Measurements from ENCODE around the gene CSTF2T.

DNA sequence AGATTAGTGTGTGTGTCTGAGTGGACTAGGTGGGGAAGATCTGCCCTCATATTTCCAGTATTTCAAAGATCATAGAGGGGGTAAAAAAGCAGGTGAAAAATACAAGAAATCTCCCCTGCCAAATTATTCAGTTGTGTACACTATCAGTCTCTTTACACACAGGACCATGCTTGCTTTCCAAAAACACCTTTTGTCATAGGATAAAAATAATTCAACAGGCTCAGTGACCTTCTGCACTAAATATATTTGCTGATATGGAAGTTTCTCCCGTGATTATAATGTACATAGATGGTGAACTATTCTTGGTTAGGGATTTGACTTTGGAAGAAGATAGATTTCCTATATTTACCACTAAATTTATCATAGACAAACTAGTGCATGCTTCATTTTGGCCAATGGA is 24.6 kb upstream of the CSTF2T start:
- TF ChIP-seq, protein P1, sequence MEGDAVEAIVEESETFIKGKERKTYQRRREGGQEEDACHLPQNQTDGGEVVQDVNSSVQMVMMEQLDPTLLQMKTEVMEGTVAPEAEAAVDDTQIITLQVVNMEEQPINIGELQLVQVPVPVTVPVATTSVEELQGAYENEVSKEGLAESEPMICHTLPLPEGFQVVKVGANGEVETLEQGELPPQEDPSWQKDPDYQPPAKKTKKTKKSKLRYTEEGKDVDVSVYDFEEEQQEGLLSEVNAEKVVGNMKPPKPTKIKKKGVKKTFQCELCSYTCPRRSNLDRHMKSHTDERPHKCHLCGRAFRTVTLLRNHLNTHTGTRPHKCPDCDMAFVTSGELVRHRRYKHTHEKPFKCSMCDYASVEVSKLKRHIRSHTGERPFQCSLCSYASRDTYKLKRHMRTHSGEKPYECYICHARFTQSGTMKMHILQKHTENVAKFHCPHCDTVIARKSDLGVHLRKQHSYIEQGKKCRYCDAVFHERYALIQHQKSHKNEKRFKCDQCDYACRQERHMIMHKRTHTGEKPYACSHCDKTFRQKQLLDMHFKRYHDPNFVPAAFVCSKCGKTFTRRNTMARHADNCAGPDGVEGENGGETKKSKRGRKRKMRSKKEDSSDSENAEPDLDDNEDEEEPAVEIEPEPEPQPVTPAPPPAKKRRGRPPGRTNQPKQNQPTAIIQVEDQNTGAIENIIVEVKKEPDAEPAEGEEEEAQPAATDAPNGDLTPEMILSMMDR (conservative IDR thresholded peaks at IDR 0.05 in 1 of 2, IDR thresholded peaks at IDR 0.05 in 1 of 2; ENCODE audit: extremely low read depth in 1 of 2, insufficient read depth in 1 of 2, low read depth in 1 of 2, low read length in 2 of 2): no peak
- TF ChIP-seq EZH2 (IDR thresholded peaks at IDR 0.05; ENCODE audit: borderline replicate concordance, low read length): no peak
